CD4-positive, alpha-beta T cell (primary cell): ENCODE measurements around the gene CDH6. TPM values are rescaled to one million over a fixed set of nuclear protein-coding genes. Genes with fewer than 3 reads are reported as not detected.

Experiments
- ATAC-seq: fragments of 200-7000 bp; cut with Tn5 transposase; one replicate; pipeline ENCODE4 v1.10.0; 2022; ENCODE audit warnings: mild to moderate bottlenecking; ENCODE audit not compliant: poor library complexity
- CTCF ChIA-PET: fragments of 350-600 bp; sonication (Branson Sonifier 250); formaldehyde crosslinking; loops from one replicate; lab custom pipeline; 2021; ENCODE audit warnings: antibody characterized with exemption, inconsistent platforms; lab: Charles Lee
- POLR2A ChIA-PET: fragments of 350-600 bp; sonication (Branson Sonifier 250); formaldehyde crosslinking; loops from one replicate; lab custom pipeline; 2021; ENCODE audit warnings: antibody characterized with exemption, inconsistent platforms; lab: Charles Lee
- DNase-seq, 14 experiments: peaks; one replicate each; pipeline ENCODE4 v3.0.0-alpha.2; 2013 to 2020; ENCODE audit warnings: mixed read lengths in 2 of 14
- H3K27ac ChIP-seq, 2 donors: one replicate each; pipeline versions ENCODE4 v1.5.1 to v1.7.0; 2013; ENCODE audit warnings: low read length in 2 of 2, low read depth in 1 of 2, mild to moderate bottlenecking in 1 of 2
- H3K27me3 ChIP-seq, 2 experiments: 1 replicate in 1 of 2; 2 replicates in 1 of 2; pipeline versions ENCODE4 v1.6.1 to v1.7.0; 2013; ENCODE audit warnings: low read length in 2 of 2, control low read depth in 1 of 2, mild to moderate bottlenecking in 1 of 2, moderate library complexity in 1 of 2; ENCODE audit not compliant: insufficient read depth in 2 of 2, control insufficient read depth in 1 of 2
- H3K36me3 ChIP-seq: one replicate; pipeline ENCODE4 v1.6.1; 2013; ENCODE audit warnings: low read length, control low read depth; ENCODE audit not compliant: insufficient read depth
- H3K4me1 ChIP-seq: one replicate; pipeline ENCODE4 v1.6.1; 2013; ENCODE audit warnings: low read length, control low read depth; ENCODE audit not compliant: insufficient read depth
- H3K4me3 ChIP-seq: one replicate; pipeline ENCODE4 v1.5.1; 2013; ENCODE audit warnings: mild to moderate bottlenecking, low read length, moderate library complexity
- H3K9me3 ChIP-seq, 2 experiments: 1 replicate in 1 of 2; 2 replicates in 1 of 2; pipeline versions ENCODE4 v1.6.1 to v1.7.0; 2013; ENCODE audit warnings: low read length in 2 of 2, mild to moderate bottlenecking in 2 of 2, control low read depth in 1 of 2, moderate library complexity in 1 of 2; ENCODE audit not compliant: control insufficient read depth in 1 of 2, insufficient read depth in 1 of 2
- H3K27ac Mint-ChIP-seq: one replicate; pipeline ENCODE4 v1.8.0; 2020; ENCODE audit warnings: mixed read lengths
- H3K27me3 Mint-ChIP-seq: one replicate; pipeline ENCODE4 v1.8.0; 2021; ENCODE audit warnings: mixed read lengths
- H3K36me3 Mint-ChIP-seq: one replicate; pipeline ENCODE4 v1.8.0; 2021; ENCODE audit warnings: low read depth, mixed read lengths
- H3K4me1 Mint-ChIP-seq: one replicate; pipeline ENCODE4 v1.8.0; 2021; ENCODE audit warnings: low read depth, mixed read lengths
- H3K4me3 Mint-ChIP-seq: one replicate; pipeline ENCODE4 v1.8.0; 2020; ENCODE audit warnings: mild to moderate bottlenecking, mixed read lengths
- H3K9me3 Mint-ChIP-seq: one replicate; pipeline ENCODE4 v1.8.0; 2020; ENCODE audit warnings: mixed read lengths
- intact Hi-C, 2 experiments: fragments of 100-400 bp; cut with DNase I in 1 of 2; cut with micrococcal nuclease in 1 of 2; formaldehyde crosslinking; loops; one replicate each; pipeline versions ENCODE4 v1.15.1 to v1.9.0; 2023 to 2025; cut with DNase I, micrococcal nuclease
- total RNA-seq, 174 experiments: library from RNA in 2 of 174; stranded (reverse) in 2 of 174; gene quantifications; one replicate each; pipeline ENCODE4 v1.2.3 and lab custom pipeline; 2021 to 2026
- TF ChIP-seq, protein P1 (sequence below): fragments of 200-600 bp; IDR thresholded peaks from one replicate; pipeline ENCODE4 v1.8.0; 2022; ENCODE audit warnings: antibody characterized with exemption, mild to moderate bottlenecking

Gene CDH6
- total RNA-seq, 2 experiments from 2014 or later, result not detected

DNA sequence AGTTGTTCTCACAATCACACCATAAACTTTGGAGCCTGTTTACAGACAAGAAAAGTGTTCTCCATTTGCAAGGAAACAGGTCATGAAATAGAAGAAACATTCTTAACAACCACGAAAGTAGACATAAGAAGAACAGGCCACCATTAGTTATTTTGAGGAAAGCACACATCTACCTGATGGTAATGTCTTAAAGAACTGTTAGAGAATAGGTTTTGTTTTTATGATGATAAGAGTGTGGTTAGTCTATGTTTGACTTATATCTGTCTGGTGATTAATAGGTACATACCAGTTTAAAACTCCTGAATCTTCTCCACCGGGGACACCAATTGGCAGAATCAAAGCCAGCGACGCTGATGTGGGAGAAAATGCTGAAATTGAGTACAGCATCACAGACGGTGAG, 108.3 kb downstream of the CDH6 start:
- no peaks in the 10 kb centered on the region for H3K9me3 Mint-ChIP-seq
- no peaks in the 10 kb centered on the region for H3K4me1 ChIP-seq

DNA sequence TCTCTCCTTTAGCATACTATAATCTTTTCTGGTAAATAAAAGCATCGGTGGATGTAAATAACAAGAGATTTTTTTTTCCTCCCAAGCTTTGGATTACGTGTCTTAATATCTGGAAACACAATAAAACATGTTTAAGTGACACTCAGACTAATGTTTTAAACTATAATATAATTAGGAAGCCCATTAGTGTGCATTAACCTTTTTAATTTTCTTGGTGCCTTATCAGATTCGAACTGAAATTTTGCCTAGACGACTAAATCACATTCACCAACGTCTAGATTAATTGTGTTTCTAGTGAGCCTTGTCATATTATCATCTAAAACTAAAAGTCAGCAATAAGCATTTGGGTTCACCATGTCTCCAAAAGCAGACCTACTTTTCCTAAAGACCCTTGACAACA, 110.2 kb downstream of the CDH6 start:
- H3K36me3 ChIP-seq, result no peaks in the 10 kb centered on the region
- H3K4me3 ChIP-seq, result no peak overlapping the region
- TF ChIP-seq, protein P1, sequence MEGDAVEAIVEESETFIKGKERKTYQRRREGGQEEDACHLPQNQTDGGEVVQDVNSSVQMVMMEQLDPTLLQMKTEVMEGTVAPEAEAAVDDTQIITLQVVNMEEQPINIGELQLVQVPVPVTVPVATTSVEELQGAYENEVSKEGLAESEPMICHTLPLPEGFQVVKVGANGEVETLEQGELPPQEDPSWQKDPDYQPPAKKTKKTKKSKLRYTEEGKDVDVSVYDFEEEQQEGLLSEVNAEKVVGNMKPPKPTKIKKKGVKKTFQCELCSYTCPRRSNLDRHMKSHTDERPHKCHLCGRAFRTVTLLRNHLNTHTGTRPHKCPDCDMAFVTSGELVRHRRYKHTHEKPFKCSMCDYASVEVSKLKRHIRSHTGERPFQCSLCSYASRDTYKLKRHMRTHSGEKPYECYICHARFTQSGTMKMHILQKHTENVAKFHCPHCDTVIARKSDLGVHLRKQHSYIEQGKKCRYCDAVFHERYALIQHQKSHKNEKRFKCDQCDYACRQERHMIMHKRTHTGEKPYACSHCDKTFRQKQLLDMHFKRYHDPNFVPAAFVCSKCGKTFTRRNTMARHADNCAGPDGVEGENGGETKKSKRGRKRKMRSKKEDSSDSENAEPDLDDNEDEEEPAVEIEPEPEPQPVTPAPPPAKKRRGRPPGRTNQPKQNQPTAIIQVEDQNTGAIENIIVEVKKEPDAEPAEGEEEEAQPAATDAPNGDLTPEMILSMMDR, result no peak
- intact Hi-C loops, result no loop called here
- no peak overlapping the region for H3K27ac ChIP-seq
- Mint-ChIP-seq H3K4me3 (no peak overlapping the region), H3K27me3 (peaks cover 9% of the 10 kb centered on the region), H3K4me1 (no peaks in the 10 kb centered on the region), H3K9me3 (no peaks in the 10 kb centered on the region), H3K27ac (no peak overlapping the region), H3K36me3 (no peaks in the 10 kb centered on the region)
- POLR2A ChIA-PET, result no interaction called here
- no peaks in the 10 kb centered on the region for H3K4me1 ChIP-seq
- peaks cover 0 to 4% of the 10 kb centered on the region in 2 experiments for H3K9me3 ChIP-seq
- DNase-seq (no peak), ATAC-seq (no peak)
- CTCF ChIA-PET, result no interaction called here
- no peaks in the 10 kb centered on the region for H3K27me3 ChIP-seq

More for the DNA sequence above, 108.3 kb downstream of the CDH6 start:
- DNase-seq (no peak), ATAC-seq (no peak)
- Mint-ChIP-seq H3K4me3 (no peak overlapping the region), H3K36me3 (no peaks in the 10 kb centered on the region), H3K4me1 (no peaks in the 10 kb centered on the region), H3K27me3 (peaks cover 9% of the 10 kb centered on the region), H3K27ac (no peak overlapping the region)
- ChIA-PET CTCF (no interaction called here), POLR2A (no interaction called here)
- H3K27me3 ChIP-seq, result no peaks in the 10 kb centered on the region
- no peaks in the 10 kb centered on the region for H3K36me3 ChIP-seq
- H3K27ac ChIP-seq, result no peak overlapping the region
- intact Hi-C loops, result no loop called here
- H3K4me3 ChIP-seq, result no peak overlapping the region
- TF ChIP-seq, protein P1, result no peak
- peaks cover 0 to 4% of the 10 kb centered on the region in 2 experiments for H3K9me3 ChIP-seq

DNA sequence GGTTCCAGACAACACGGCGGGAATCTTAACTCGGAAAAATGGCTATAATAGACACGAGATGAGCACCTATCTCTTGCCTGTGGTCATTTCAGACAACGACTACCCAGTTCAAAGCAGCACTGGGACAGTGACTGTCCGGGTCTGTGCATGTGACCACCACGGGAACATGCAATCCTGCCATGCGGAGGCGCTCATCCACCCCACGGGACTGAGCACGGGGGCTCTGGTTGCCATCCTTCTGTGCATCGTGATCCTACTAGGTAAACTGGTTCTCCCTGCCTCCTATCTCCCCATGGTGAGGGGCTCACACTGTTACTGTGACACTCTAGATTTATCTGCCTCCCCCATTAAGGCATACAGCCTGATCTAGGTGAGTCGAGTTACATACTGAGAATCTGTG, 124.2 kb downstream of the CDH6 start:
- Mint-ChIP-seq H3K27ac (no peak overlapping the region), H3K4me1 (no peaks in the 10 kb centered on the region), H3K4me3 (no peak overlapping the region), H3K27me3 (peaks cover 6% of the 10 kb centered on the region), H3K36me3 (no peaks in the 10 kb centered on the region), H3K9me3 (no peaks in the 10 kb centered on the region)
- Histone ChIP-seq H3K36me3 (no peaks in the 10 kb centered on the region), H3K27ac (no peak overlapping the region), H3K4me1 (no peaks in the 10 kb centered on the region), H3K27me3 (no peaks in the 10 kb centered on the region), H3K9me3 (no peaks in the 10 kb centered on the region), H3K4me3 (no peak overlapping the region)
- intact Hi-C loops, result no loop called here
- DNase-seq (no peak), ATAC-seq (no peak)
- ChIA-PET CTCF (no interaction called here), POLR2A (no interaction called here)
- TF ChIP-seq, protein P1, result no peak
